NOMO-1 (cell line): ENCODE data around the gene PHACTR3.

Source experiments
- DNase-seq, 2 experiments: peaks; one replicate each; lab custom pipeline; 2025; ENCODE audit not compliant: unreplicated experiment in 2 of 2; lab: John Stamatoyannopoulos, UW

The PHACTR3 gene

GRCh38 chr20:59573837-59574236 lies 30.5 kb upstream of the PHACTR3 start:
- no peak for DNase-seq

- DNase-seq, result no peak
Measured at GRCh38 chr20:59574308-59574707, 30.0 kb upstream of the PHACTR3 start.

- no peak for DNase-seq
Measured at GRCh38 chr20:59575216-59575615, 29.1 kb upstream of the PHACTR3 start.

GRCh38 chr20:59575653-59576052 lies 28.7 kb upstream of the PHACTR3 start:
- DNase-seq, result no peak

- DNase-seq, result no peak
Measured at GRCh38 chr20:59576216-59576953, 28.0 kb upstream of the PHACTR3 start.

- no peak for DNase-seq
Measured at GRCh38 chr20:59577037-59577808, 27.1 kb upstream of the PHACTR3 start.

- DNase-seq, result no peak
Measured at GRCh38 chr20:59577809-59578435, 26.4 kb upstream of the PHACTR3 start.

GRCh38 chr20:59578436-59579403 lies 25.6 kb upstream of the PHACTR3 start:
- DNase-seq, result no peak

GRCh38 chr20:59579404-59580145 lies 24.8 kb upstream of the PHACTR3 start:
- no peak for DNase-seq

- peak; percentile 92 to 94 for DNase-seq
Measured at GRCh38 chr20:59580146-59580946, 24.0 kb upstream of the PHACTR3 start.

- no peak for DNase-seq
Measured at GRCh38 chr20:59580991-59581401, 23.3 kb upstream of the PHACTR3 start.

GRCh38 chr20:59581993-59582679 lies 22.2 kb upstream of the PHACTR3 start:
- DNase-seq, result no peak

- DNase-seq, result no peak
Measured at GRCh38 chr20:59583428-59584277, 20.7 kb upstream of the PHACTR3 start.

- no peak for DNase-seq
Measured at GRCh38 chr20:59584278-59584925, 19.9 kb upstream of the PHACTR3 start.

GRCh38 chr20:59585714-59586409 lies 18.5 kb upstream of the PHACTR3 start:
- DNase-seq, result peak; percentile 85 to 89

- DNase-seq, result no peak
Measured at GRCh38 chr20:59586613-59587012, 17.7 kb upstream of the PHACTR3 start.
